Panc1 (cell line): Measurements from ENCODE around the gene PRKG1. TPM values are rescaled to one million over a fixed set of nuclear protein-coding genes. Genes with fewer than 3 reads are reported as not detected.

Experiments used
- ATAC-seq: fragments of 200-7000 bp; cut with Tn5 transposase; 2 replicates; pipeline ENCODE4 v1.9.1; 2020; ENCODE audit warnings: mild to moderate bottlenecking, moderate library complexity
- BruUV-seq: library from RNA; stranded (reverse); fragments of 400-500 nt; replicated peaks from 2 replicates; lab custom pipeline; 2021; lab: Mats Ljungman, UMichigan
- CTCF ChIA-PET: fragments of 300-600 bp; sonication (Branson Sonifier 250); formaldehyde crosslinking; loops from one replicate; lab custom pipeline; 2022; ENCODE audit warnings: antibody characterized with exemption; lab: Charles Lee
- POLR2A ChIA-PET: fragments of 300-600 bp; sonication (Branson Sonifier 250); formaldehyde crosslinking; loops from one replicate; lab custom pipeline; 2022; ENCODE audit warnings: antibody characterized with exemption; lab: Charles Lee
- DNase-seq: peaks from one replicate; pipeline ENCODE4 v3.0.0-alpha.2; 2010; ENCODE audit warnings: low read depth, low spot score
- H3K27ac ChIP-seq: 2 replicates; pipeline ENCODE4 v1.5.1; 2011; ENCODE audit warnings: mild to moderate bottlenecking, low read length, inconsistent platforms
- H3K27me3 ChIP-seq: fragments of 200-500 bp; sonication (Bioruptor generic); 2 replicates; pipeline ENCODE4 v1.6.0; 2014; ENCODE audit warnings: low read length, inconsistent platforms; ENCODE audit not compliant: control insufficient read depth, insufficient read depth
- H3K36me3 ChIP-seq: fragments of 200-500 bp; sonication (Bioruptor generic); 2 replicates; pipeline ENCODE4 v1.5.1; 2014; ENCODE audit warnings: inconsistent platforms, mild to moderate bottlenecking, low read length, moderate library complexity; ENCODE audit not compliant: control insufficient read depth, insufficient read depth
- H3K4me1 ChIP-seq: 2 replicates; pipeline ENCODE4 v1.5.1; 2011; ENCODE audit warnings: inconsistent platforms, mild to moderate bottlenecking, low read length, moderate library complexity; ENCODE audit not compliant: control insufficient read depth, insufficient read depth
- H3K4me3 ChIP-seq, 2 experiments: 2 replicates each; pipeline ENCODE4 v1.5.1; 2011 to 2012; ENCODE audit warnings: low read depth in 2 of 2, low read length in 2 of 2, mild to moderate bottlenecking in 2 of 2, inconsistent platforms in 1 of 2, moderate library complexity in 1 of 2
- H3K9me3 ChIP-seq: fragments of 200-500 bp; sonication (Bioruptor generic); 2 replicates; pipeline ENCODE4 v1.5.1; 2014; ENCODE audit warnings: low read depth, mild to moderate bottlenecking, inconsistent platforms, low read length, moderate library complexity; ENCODE audit not compliant: control insufficient read depth, insufficient read depth
- CTCF ChIP-seq: fragments of 450-650 bp; IDR thresholded peaks from 2 replicates; pipeline ENCODE4 v1.5.1; 2017; ENCODE audit warnings: mild to moderate bottlenecking
- POLR2AphosphoS5 ChIP-seq: IDR thresholded peaks from 2 replicates; pipeline ENCODE4 v1.6.1; 2012; ENCODE audit warnings: mild to moderate bottlenecking, low read depth, low read length, moderate library complexity
- REST ChIP-seq, 2 experiments: IDR thresholded peaks; 2 replicates each; pipeline ENCODE4 v1.6.1; 2011 to 2012; ENCODE audit warnings: low read depth in 2 of 2, control low read depth in 1 of 2, low read length in 1 of 2, mild to moderate bottlenecking in 1 of 2, moderate library complexity in 1 of 2; ENCODE audit not compliant: insufficient read depth in 1 of 2
- SIN3A ChIP-seq: IDR thresholded peaks from 2 replicates; pipeline ENCODE4 v1.6.1; 2012; ENCODE audit warnings: low read depth, mild to moderate bottlenecking, low read length, moderate library complexity, borderline replicate concordance; ENCODE audit not compliant: insufficient read depth
- TCF7L2 ChIP-seq: IDR thresholded peaks from 2 replicates; pipeline ENCODE4 v1.6.1; 2011; ENCODE audit warnings: mild to moderate bottlenecking, low read depth, low read length, inconsistent platforms
- in situ Hi-C: cut with HindIII; loops from 2 replicates; pipeline ENCODE4 v1.10.0; 2016; ENCODE audit warnings: low sequenced_read_pairs, low pct_unique_long_range_greater_than_20kb
- intact Hi-C: fragments of 100-400 bp; cut with micrococcal nuclease; formaldehyde crosslinking; loops from one replicate; pipeline ENCODE4 v1.10.0; 2022; ENCODE audit not compliant: unreplicated experiment
- total RNA-seq: library from RNA; stranded (reverse); gene quantifications from one replicate; pipeline ENCODE4 v1.2.1, GENCODE V29; 2021; ENCODE audit not compliant: unreplicated experiment

Gene PRKG1
- total RNA-seq, 1 experiment from 2014 or later, result 0.92 TPM

- Histone ChIP-seq H3K36me3 (no peaks in the 10 kb centered on the region; the same call in 1 of the 2 replicates), H3K9me3 (0 out of 2 replicates have a peak, but pooled peaks cover 3% of the 10 kb centered on the region), H3K27me3 (no peaks in the 10 kb centered on the region), H3K4me1 (no peaks in the 10 kb centered on the region), H3K4me3 (no peak overlapping the region), H3K27ac (no peak overlapping the region)
- in situ Hi-C loops (no loop called here), intact Hi-C loops (no loop called here)
- POLR2A ChIA-PET, result no interaction called here
- TF ChIP-seq TCF7L2 (no peak), REST (IDR thresholded peaks at IDR 0.05; ENCODE audit: insufficient read depth in 1 of 2, low read depth in 2 of 2, low read length in 1 of 2) (no peak), SIN3A (no peak), POLR2AphosphoS5 (no peak), CTCF (no peak)
- CTCF ChIA-PET, result no interaction called here
- DNase-seq (peak; percentile 5), ATAC-seq (no peak)
- BruUV-seq, result no TSS peak
These were observed 793.7 kb downstream of the PRKG1 start for GRCh38 chr10:51867956-51868355.

GRCh38 chr10:51874131-51874530 is 799.8 kb downstream of the PRKG1 start:
- Histone ChIP-seq H3K4me1 (no peaks in the 10 kb centered on the region), H3K27me3 (no peaks in the 10 kb centered on the region), H3K36me3 (no peaks in the 10 kb centered on the region), H3K4me3 (no peak overlapping the region), H3K27ac (no peak overlapping the region), H3K9me3 (no peaks in the 10 kb centered on the region)
- CTCF ChIA-PET, result no interaction called here
- in situ Hi-C loops (no loop called here), intact Hi-C loops (no loop called here)
- no peak for ATAC-seq
- TF ChIP-seq CTCF (no peak), TCF7L2 (no peak), POLR2AphosphoS5 (no peak), SIN3A (no peak)
- BruUV-seq, result no TSS peak
- POLR2A ChIA-PET, result no interaction called here
- no peak for DNase-seq
